Measurements from ENCODE around the gene AKAP10.

GRCh38 chr17:20008242-20009051 is 30.8 kb upstream of the AKAP10 start:
- TF ChIP-seq CTCF (IDR thresholded peaks at IDR 0.05; ENCODE audit: low read depth, low read length) (no peak), EZH2phosphoT487 (IDR thresholded peaks at IDR 0.05; ENCODE audit: low read depth) (no peak)
